ENCODE results near the gene NEURL1B. TPM values are rescaled to one million over a fixed set of nuclear protein-coding genes. Genes with fewer than 3 reads are reported as not detected.

NEURL1B gene
- total RNA-seq, 1 donor from 2014 or later, result 131 TPM

GRCh38 chr5:172632346-172633092, 8.5 kb upstream of the NEURL1B start:
- H3K27ac ChIP-seq, result no peak overlapping the region
- TF ChIP-seq CTCF (IDR thresholded peaks at IDR 0.05), result no peak
- intact Hi-C loops (cut with DNase I), result no loop called here
- no peak for DNase-seq (ENCODE audit: low spot score in 2 of 2)
- no peak overlapping the region for H3K4me3 ChIP-seq
- H3K9me3 ChIP-seq, result no peaks in the 10 kb centered on the region
- H3K4me1 ChIP-seq, result no peaks in the 10 kb centered on the region
- H3K36me3 ChIP-seq, result no peaks in the 10 kb centered on the region
- no peaks in the 10 kb centered on the region for H3K27me3 ChIP-seq

GRCh38 chr5:172633403-172633970, 7.6 kb upstream of the NEURL1B start:
- H3K4me3 ChIP-seq, result no peak overlapping the region
- no peak for TF ChIP-seq CTCF (IDR thresholded peaks at IDR 0.05)
- no peaks in the 10 kb centered on the region for H3K9me3 ChIP-seq
- H3K27me3 ChIP-seq, result no peaks in the 10 kb centered on the region
- H3K4me1 ChIP-seq, result no peaks in the 10 kb centered on the region
- no peak for DNase-seq (ENCODE audit: low spot score in 2 of 2)
- H3K27ac ChIP-seq, result no peak overlapping the region
- no peaks in the 10 kb centered on the region for H3K36me3 ChIP-seq
- intact Hi-C loops (cut with DNase I), result no loop called here

GRCh38 chr5:172634106-172634899, 6.8 kb upstream of the NEURL1B start:
- intact Hi-C loops (cut with DNase I), result no loop called here
- DNase-seq (ENCODE audit: low spot score in 2 of 2), result no peak

GRCh38 chr5:172635038-172635437, 6.0 kb upstream of the NEURL1B start:
- H3K4me1 ChIP-seq, result peaks cover 0 to under 1% of the 10 kb centered on the region in 2 donors
- H3K27ac ChIP-seq, result no peak overlapping the region
- DNase-seq (ENCODE audit: low spot score in 2 of 2), result no peak
- no peak for TF ChIP-seq CTCF (IDR thresholded peaks at IDR 0.05)
- no peaks in the 10 kb centered on the region for H3K27me3 ChIP-seq
- no peak overlapping the region for H3K4me3 ChIP-seq
- H3K36me3 ChIP-seq, result no peaks in the 10 kb centered on the region
- H3K9me3 ChIP-seq, result no peaks in the 10 kb centered on the region
- intact Hi-C loops (cut with DNase I), result no loop called here

More at GRCh38 chr5:172634106-172634899, 6.8 kb upstream of the NEURL1B start:
- Histone ChIP-seq H3K36me3 (no peaks in the 10 kb centered on the region), H3K4me1 (no peaks in the 10 kb centered on the region), H3K4me3 (no peak overlapping the region), H3K27ac (no peak overlapping the region), H3K27me3 (no peaks in the 10 kb centered on the region), H3K9me3 (no peaks in the 10 kb centered on the region)
- no peak for TF ChIP-seq CTCF (IDR thresholded peaks at IDR 0.05)

- DNase-seq (ENCODE audit: low spot score in 2 of 2), result no peak
- H3K27me3 ChIP-seq, result no peaks in the 10 kb centered on the region
- H3K9me3 ChIP-seq, result no peaks in the 10 kb centered on the region
- no peaks in the 10 kb centered on the region for H3K36me3 ChIP-seq
- TF ChIP-seq CTCF (IDR thresholded peaks at IDR 0.05), result no peak
- H3K4me1 ChIP-seq, result peaks cover 4 to 11% of the 10 kb centered on the region in 2 donors
- intact Hi-C loops (cut with DNase I), result no loop called here
- H3K4me3 ChIP-seq, result no peak overlapping the region
- no peak overlapping the region for H3K27ac ChIP-seq
These were observed 4.6 kb upstream of the NEURL1B start for GRCh38 chr5:172636279-172637050.

Data from ascending aorta (tissue), 2 donors.